PC-3 (cell line): ENCODE results near the gene PODN. TPM values are rescaled to one million over a fixed set of nuclear protein-coding genes. Genes with fewer than 3 reads are reported as not detected.

Source experiments
- ATAC-seq: fragments of 200-7000 bp; cut with Tn5 transposase; 2 replicates; pipeline ENCODE4 v1.9.1; 2020; ENCODE audit warnings: mild to moderate bottlenecking, moderate library complexity
- BruUV-seq: library from RNA; stranded (reverse); fragments of 400-500 nt; replicated peaks from 2 replicates; lab custom pipeline; 2021; lab: Mats Ljungman, UMichigan
- CTCF ChIA-PET: fragments of 300-600 bp; sonication (Branson Sonifier 250); formaldehyde crosslinking; loops from one replicate; lab custom pipeline; 2022; ENCODE audit warnings: antibody characterized with exemption; lab: Charles Lee
- POLR2A ChIA-PET: fragments of 300-600 bp; sonication (Branson Sonifier 250); formaldehyde crosslinking; loops from one replicate; lab custom pipeline; 2022; ENCODE audit warnings: antibody characterized with exemption; ENCODE audit not compliant: unreplicated experiment; lab: Charles Lee
- DNase-seq: peaks from one replicate; pipeline ENCODE4 v3.0.0-alpha.2; 2015
- H2AFZ ChIP-seq: fragments of 300-600 bp; sonication (generic); 2 replicates; pipeline ENCODE4 v1.6.0; 2016; ENCODE audit warnings: antibody characterized with exemption, low read length
- H3F3A ChIP-seq: fragments of 300-600 bp; sonication (generic); one replicate; pipeline ENCODE4 v1.6.0; 2017; ENCODE audit warnings: antibody characterized with exemption, low read length, control low read depth, mild to moderate bottlenecking; ENCODE audit not compliant: unreplicated experiment
- H3K27ac ChIP-seq: fragments of 300-600 bp; sonication (generic); 2 replicates; pipeline ENCODE4 v1.5.1; 2016; ENCODE audit warnings: mild to moderate bottlenecking, low read length
- H3K27me3 ChIP-seq: fragments of 300-600 bp; sonication (generic); 2 replicates; pipeline ENCODE4 v1.6.1; 2016; ENCODE audit warnings: low read length, mixed read lengths
- H3K36me3 ChIP-seq: fragments of 300-600 bp; sonication (generic); 2 replicates; pipeline ENCODE4 v1.6.1; 2016; ENCODE audit warnings: low read depth, mixed run types, low read length, mixed read lengths
- H3K4me1 ChIP-seq: fragments of 300-600 bp; sonication (generic); 2 replicates; pipeline ENCODE4 v1.5.1; 2016; ENCODE audit warnings: low read length; ENCODE audit not compliant: insufficient read depth
- H3K4me2 ChIP-seq: fragments of 300-600 bp; sonication (generic); 2 replicates; pipeline ENCODE4 v1.6.0; 2016; ENCODE audit warnings: low read length
- H3K4me3 ChIP-seq: fragments of 300-600 bp; sonication (generic); 2 replicates; pipeline ENCODE4 v1.5.1; 2016; ENCODE audit warnings: mild to moderate bottlenecking, low read length, mixed read lengths
- H3K79me2 ChIP-seq: fragments of 300-600 bp; sonication (generic); 2 replicates; pipeline ENCODE4 v1.6.1; 2017; ENCODE audit warnings: low read length, mixed read lengths
- H3K9ac ChIP-seq: fragments of 300-600 bp; sonication (generic); 2 replicates; pipeline ENCODE4 v1.6.0; 2016; ENCODE audit warnings: mild to moderate bottlenecking, low read length
- H3K9me2 ChIP-seq: fragments of 300-600 bp; sonication (generic); replicated peaks from 2 replicates; pipeline ENCODE4 v1.6.1; 2016; ENCODE audit warnings: mixed run types, low read length, mixed read lengths
- H3K9me3 ChIP-seq: fragments of 300-600 bp; sonication (generic); 2 replicates; pipeline ENCODE4 v1.6.1; 2016; ENCODE audit warnings: low read length, mixed read lengths
- H4K20me1 ChIP-seq: fragments of 300-600 bp; sonication (generic); 2 replicates; pipeline ENCODE4 v1.6.1; 2016; ENCODE audit warnings: low read length, mixed read lengths
- CTCF ChIP-seq: fragments of 300-600 bp; sonication (generic); conservative IDR thresholded peaks from 2 replicates; pipeline ENCODE4 v1.5.1; 2017; ENCODE audit warnings: antibody characterized with exemption, low read depth, mild to moderate bottlenecking, low read length
- EZH2 ChIP-seq: fragments of 300-600 bp; sonication (generic); IDR thresholded peaks from one replicate; pipeline ENCODE4 v1.6.1; 2017; ENCODE audit warnings: antibody characterized with exemption, mild to moderate bottlenecking, low read length; ENCODE audit not compliant: unreplicated experiment
- EZH2phosphoT487 ChIP-seq: fragments of 300-600 bp; sonication (generic); IDR thresholded peaks from 2 replicates; pipeline ENCODE4 v1.6.1; 2018; ENCODE audit warnings: mild to moderate bottlenecking, antibody characterized with exemption, low read length, borderline replicate concordance
- intact Hi-C: fragments of 100-400 bp; cut with micrococcal nuclease; formaldehyde crosslinking; loops from 2 replicates; pipeline ENCODE4 v1.9.0; 2023
- total RNA-seq: library from RNA; depleted of rRNA; stranded (reverse); fragments of >200 nt; gene quantifications from 2 replicates; pipeline ENCODE4 v1.2.3, GENCODE V29; 2014

Gene PODN
- total RNA-seq, 1 experiment from 2014 or later, result not detected

- Histone ChIP-seq H3K4me2 (no peak overlapping the region), H3K9ac (no peak overlapping the region), H3K36me3 (no peaks in the 10 kb centered on the region), H3K79me2 (no peaks in the 10 kb centered on the region), H3K4me1 (no peaks in the 10 kb centered on the region), H3K27me3 (no peaks in the 10 kb centered on the region), H3K4me3 (no peak overlapping the region), H3F3A (no peaks in the 10 kb centered on the region), H3K9me2 (no peaks in the 10 kb centered on the region), H4K20me1 (no peaks in the 10 kb centered on the region), H3K27ac (no peak overlapping the region), H3K9me3 (no peaks in the 10 kb centered on the region), H2AFZ (no peak overlapping the region)
- ChIA-PET CTCF (no interaction called here), POLR2A (no interaction called here)
- intact Hi-C loops, result no loop called here
- DNase-seq, result no peak
- no peak for ATAC-seq
- no TSS peak for BruUV-seq
- TF ChIP-seq CTCF (no peak), EZH2 (no peak), EZH2phosphoT487 (no peak)
These were observed 66.4 kb downstream of the PODN start for GRCh38 chr1:53128401-53128800.

GRCh38 chr1:53129891-53130597 lies 68.0 kb downstream of the PODN start:
- no peaks in the 10 kb centered on the region for H3K36me3 ChIP-seq
- no peaks in the 10 kb centered on the region for H3K9me3 ChIP-seq
- DNase-seq, result no peak
- no peak overlapping the region for H3K4me3 ChIP-seq
- H3K79me2 ChIP-seq, result no peaks in the 10 kb centered on the region
- ChIA-PET CTCF (no interaction called here), POLR2A (interaction anchor here (0.5 kb wide), 1 partner anchor 1888 kb away, joined by 6 read pairs; no protein-coding TSS in a partner anchor)
- no peak overlapping the region for H3K9ac ChIP-seq
- intact Hi-C loops, result no loop called here
- TF ChIP-seq EZH2 (no peak), EZH2phosphoT487 (no peak), CTCF (no peak)
- ATAC-seq, result no peak
- no peaks in the 10 kb centered on the region for H3F3A ChIP-seq
- H3K27ac ChIP-seq, result no peak overlapping the region
- H2AFZ ChIP-seq, result no peak overlapping the region
- no TSS peak for BruUV-seq
- no peak overlapping the region for H3K4me2 ChIP-seq
- no peaks in the 10 kb centered on the region for H3K9me2 ChIP-seq
- H3K27me3 ChIP-seq, result no peaks in the 10 kb centered on the region
- H3K4me1 ChIP-seq, result no peaks in the 10 kb centered on the region
- no peaks in the 10 kb centered on the region for H4K20me1 ChIP-seq

- Histone ChIP-seq H3K27ac (no peak overlapping the region), H4K20me1 (no peaks in the 10 kb centered on the region), H3K9me3 (no peaks in the 10 kb centered on the region), H3K9ac (no peak overlapping the region), H3K9me2 (no peaks in the 10 kb centered on the region), H3K4me3 (no peak overlapping the region), H3F3A (no peaks in the 10 kb centered on the region), H3K27me3 (no peaks in the 10 kb centered on the region), H3K4me2 (no peak overlapping the region), H3K79me2 (no peaks in the 10 kb centered on the region), H3K4me1 (no peaks in the 10 kb centered on the region; the same call in 1 of the 2 replicates), H2AFZ (no peak overlapping the region), H3K36me3 (no peaks in the 10 kb centered on the region)
- BruUV-seq, result no TSS peak
- intact Hi-C loops, result no loop called here
- no peak for TF ChIP-seq CTCF
- no peak for TF ChIP-seq EZH2
- TF ChIP-seq EZH2phosphoT487, result no peak
- ChIA-PET CTCF (no interaction called here), POLR2A (interaction anchor here (0.5 kb wide), 1 partner anchor 1889 kb away, joined by 6 read pairs; no protein-coding TSS in a partner anchor)
- ATAC-seq (no peak), DNase-seq (no peak)
These were observed 68.5 kb downstream of the PODN start for GRCh38 chr1:53130598-53130877.
